Jurkat, Clone E6-1 (cell line): Measurements from ENCODE around the gene SNX18.

Experiments used
- DNase-seq: peaks from one replicate; pipeline ENCODE4 v3.0.0-alpha.2; 2011; ENCODE audit warnings: low read depth, low spot score
- H3K4me3 ChIP-seq: 2 replicates; pipeline ENCODE4 v1.5.1; 2011; ENCODE audit warnings: mild to moderate bottlenecking, low read length, control low read depth, moderate library complexity

The SNX18 gene

GRCh38 chr5:54518146-54518817 is 723 bp downstream of the SNX18 start:
- no peak for DNase-seq
- peak overlapping the region; percentile 74 for H3K4me3 ChIP-seq

- no peak overlapping the region for H3K4me3 ChIP-seq
- DNase-seq, result no peak
These were observed 1.4 kb downstream of the SNX18 start for GRCh38 chr5:54518818-54519508.

GRCh38 chr5:54519509-54519876 is 1.9 kb downstream of the SNX18 start:
- no peak for DNase-seq
- H3K4me3 ChIP-seq, result no peak overlapping the region

GRCh38 chr5:54520438-54520846 is 2.9 kb downstream of the SNX18 start:
- H3K4me3 ChIP-seq, result no peak overlapping the region
- no peak for DNase-seq

- no peak for DNase-seq
- no peak overlapping the region for H3K4me3 ChIP-seq
These were observed 3.4 kb downstream of the SNX18 start for GRCh38 chr5:54520940-54521339.

GRCh38 chr5:54521856-54522479 is 4.4 kb downstream of the SNX18 start:
- no peak overlapping the region for H3K4me3 ChIP-seq
- no peak for DNase-seq

- DNase-seq, result no peak
- H3K4me3 ChIP-seq, result no peak overlapping the region
These were observed 6.0 kb downstream of the SNX18 start for GRCh38 chr5:54523534-54523933.

- DNase-seq, result no peak
- no peak overlapping the region for H3K4me3 ChIP-seq
These were observed 6.5 kb downstream of the SNX18 start for GRCh38 chr5:54524082-54524481.

GRCh38 chr5:54524704-54525103 is 7.1 kb downstream of the SNX18 start:
- no peak overlapping the region for H3K4me3 ChIP-seq
- DNase-seq, result no peak

GRCh38 chr5:54525261-54525660 is 7.7 kb downstream of the SNX18 start:
- no peak for DNase-seq
- no peak overlapping the region for H3K4me3 ChIP-seq

GRCh38 chr5:54525692-54526091 is 8.1 kb downstream of the SNX18 start:
- no peak overlapping the region for H3K4me3 ChIP-seq
- DNase-seq, result no peak

- no peak for DNase-seq
- H3K4me3 ChIP-seq, result no peak overlapping the region
These were observed 9.2 kb downstream of the SNX18 start for GRCh38 chr5:54526604-54527288.

GRCh38 chr5:54528633-54529209 is 11.2 kb downstream of the SNX18 start:
- no peak for DNase-seq
- no peak overlapping the region for H3K4me3 ChIP-seq

- H3K4me3 ChIP-seq, result no peak overlapping the region
These were observed 12.0 kb downstream of the SNX18 start for GRCh38 chr5:54529565-54529964.

GRCh38 chr5:54531546-54531945 is 14.0 kb downstream of the SNX18 start:
- H3K4me3 ChIP-seq, result no peak overlapping the region
- DNase-seq, result no peak

More at GRCh38 chr5:54529565-54529964, 12.0 kb downstream of the SNX18 start:
- no peak for DNase-seq

GRCh38 chr5:54533541-54534190 is 16.1 kb downstream of the SNX18 start:
- no peak overlapping the region for H3K4me3 ChIP-seq
- no peak for DNase-seq

- DNase-seq, result no peak
- no peak overlapping the region for H3K4me3 ChIP-seq
These were observed 16.8 kb downstream of the SNX18 start for GRCh38 chr5:54534191-54535004.

GRCh38 chr5:54535149-54535844 is 17.7 kb downstream of the SNX18 start:
- H3K4me3 ChIP-seq, result no peak overlapping the region
- no peak for DNase-seq
